ENCODE measurements around the gene SERF2. TPM values are rescaled to one million over a fixed set of nuclear protein-coding genes. Genes with fewer than 3 reads are reported as not detected.

SERF2 gene
- total RNA-seq, 3 donors from 2014 or later (not counting 1 experiment from before 2014, with no cell fraction given), result 476 to 551 (median 526) TPM

DNA sequence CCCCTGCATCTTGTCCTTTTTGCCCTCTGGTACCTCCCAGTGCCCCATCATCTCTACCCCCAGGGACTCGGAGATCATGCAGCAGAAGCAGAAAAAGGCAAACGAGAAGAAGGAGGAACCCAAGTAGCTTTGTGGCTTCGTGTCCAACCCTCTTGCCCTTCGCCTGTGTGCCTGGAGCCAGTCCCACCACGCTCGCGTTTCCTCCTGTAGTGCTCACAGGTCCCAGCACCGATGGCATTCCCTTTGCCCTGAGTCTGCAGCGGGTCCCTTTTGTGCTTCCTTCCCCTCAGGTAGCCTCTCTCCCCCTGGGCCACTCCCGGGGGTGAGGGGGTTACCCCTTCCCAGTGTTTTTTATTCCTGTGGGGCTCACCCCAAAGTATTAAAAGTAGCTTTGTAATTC, 1.5 kb downstream of the SERF2 start:
- Histone ChIP-seq H3K27ac (ENCODE audit: low read length) (peak overlapping the region; percentile 98), H3K4me3 (ENCODE audit: low read length) (no peak overlapping the region), H3K36me3 (ENCODE audit: control insufficient read depth, insufficient read depth, low read length) (peaks cover 38% of the 10 kb centered on the region), H3K9me3 (ENCODE audit: control insufficient read depth, insufficient read depth, low read length) (no peaks in the 10 kb centered on the region), H3K27me3 (ENCODE audit: control insufficient read depth, insufficient read depth, low read length) (no peaks in the 10 kb centered on the region), H3K4me1 (ENCODE audit: control insufficient read depth, insufficient read depth, low read length) (peaks cover 35% of the 10 kb centered on the region)
- intact Hi-C loops (cut with micrococcal nuclease), result no loop called here
- no peak for ATAC-seq
- Mint-ChIP-seq H3K27ac (peak overlapping the region; percentile 98 to 99), H3K4me3 (peak overlapping the region; percentile 97), H3K36me3 (no peaks in the 10 kb centered on the region), H3K4me1 (peaks cover 46 to 62% of the 10 kb centered on the region in 2 donors), H3K27me3 (ENCODE audit: low read depth in 2 of 2) (no peaks in the 10 kb centered on the region), H3K9me3 (no peaks in the 10 kb centered on the region)
- 87% methylated on average over 9 of the region's 10 CpGs for WGBS (ENCODE audit: insufficient coverage)
- no peak for DNase-seq
- no peak for TF ChIP-seq CTCF (IDR thresholded peaks at IDR 0.05)

- Histone ChIP-seq H3K9me3 (ENCODE audit: control insufficient read depth, insufficient read depth, low read length) (no peaks in the 10 kb centered on the region), H3K4me3 (ENCODE audit: low read length) (no peak overlapping the region), H3K27me3 (ENCODE audit: control insufficient read depth, insufficient read depth, low read length) (no peaks in the 10 kb centered on the region), H3K27ac (ENCODE audit: low read length) (no peak overlapping the region), H3K4me1 (ENCODE audit: control insufficient read depth, insufficient read depth, low read length) (peaks cover 39% of the 10 kb centered on the region), H3K36me3 (ENCODE audit: control insufficient read depth, insufficient read depth, low read length) (peaks cover 43% of the 10 kb centered on the region)
- 94% methylated on average over 9 of the region's 9 CpGs for WGBS (ENCODE audit: insufficient coverage)
- Mint-ChIP-seq H3K27ac (peak overlapping the region; percentile 98 to 99), H3K9me3 (no peaks in the 10 kb centered on the region), H3K4me1 (peaks cover 51 to 68% of the 10 kb centered on the region in 2 donors), H3K4me3 (peak overlapping the region; percentile 97), H3K27me3 (ENCODE audit: low read depth in 2 of 2) (no peaks in the 10 kb centered on the region), H3K36me3 (no peaks in the 10 kb centered on the region)
- intact Hi-C loops (cut with micrococcal nuclease), result no loop called here
- DNase-seq (no peak), ATAC-seq (no peak)
- no peak for TF ChIP-seq CTCF (IDR thresholded peaks at IDR 0.05)
These were observed 2.3 kb downstream of the SERF2 start for GRCh38 chr15:43794269-43795037.

- no peaks in the 10 kb centered on the region for H3K27me3 Mint-ChIP-seq (ENCODE audit: low read depth in 2 of 2)
- DNase-seq (no peak), ATAC-seq (no peak)
- Histone ChIP-seq H3K4me1 (ENCODE audit: control insufficient read depth, insufficient read depth, low read length) (peaks cover 47% of the 10 kb centered on the region), H3K4me3 (ENCODE audit: low read length) (no peak overlapping the region), H3K27ac (ENCODE audit: low read length) (no peak overlapping the region), H3K27me3 (ENCODE audit: control insufficient read depth, insufficient read depth, low read length) (no peaks in the 10 kb centered on the region), H3K36me3 (ENCODE audit: control insufficient read depth, insufficient read depth, low read length) (peaks cover 47% of the 10 kb centered on the region), H3K9me3 (ENCODE audit: control insufficient read depth, insufficient read depth, low read length) (no peaks in the 10 kb centered on the region)
- H3K4me3 Mint-ChIP-seq, result no peak overlapping the region
- H3K27ac Mint-ChIP-seq, result peak overlapping the region; percentile 98 to 99
- no peak for TF ChIP-seq CTCF (IDR thresholded peaks at IDR 0.05)
- H3K36me3 Mint-ChIP-seq, result no peaks in the 10 kb centered on the region
- H3K9me3 Mint-ChIP-seq, result no peaks in the 10 kb centered on the region
- H3K4me1 Mint-ChIP-seq, result peaks cover 58 to 75% of the 10 kb centered on the region in 2 donors
- intact Hi-C loops (cut with micrococcal nuclease), result no loop called here
- WGBS (ENCODE audit: insufficient coverage), result 100% methylated on average over 2 of the region's 2 CpGs
These were observed 3.1 kb downstream of the SERF2 start for GRCh38 chr15:43795197-43795596.

- no peak overlapping the region for H3K4me3 ChIP-seq (ENCODE audit: low read length)
- no peaks in the 10 kb centered on the region for H3K9me3 ChIP-seq (ENCODE audit: control insufficient read depth, insufficient read depth, low read length)
- no peak for DNase-seq
- no peak for TF ChIP-seq CTCF (IDR thresholded peaks at IDR 0.05)
- H3K27ac Mint-ChIP-seq, result peak overlapping the region; percentile 98 to 99
- H3K9me3 Mint-ChIP-seq, result no peaks in the 10 kb centered on the region
- intact Hi-C loops (cut with micrococcal nuclease), result no loop called here
- no peak overlapping the region for H3K4me3 Mint-ChIP-seq
- H3K4me1 ChIP-seq (ENCODE audit: control insufficient read depth, insufficient read depth, low read length), result peaks cover 53% of the 10 kb centered on the region
- ATAC-seq, result no peak
- no peak overlapping the region for H3K27ac ChIP-seq (ENCODE audit: low read length)
- no peaks in the 10 kb centered on the region for H3K27me3 ChIP-seq (ENCODE audit: control insufficient read depth, insufficient read depth, low read length)
- peaks cover 66 to 83% of the 10 kb centered on the region in 2 donors for H3K4me1 Mint-ChIP-seq
- H3K36me3 Mint-ChIP-seq, result no peaks in the 10 kb centered on the region
- H3K36me3 ChIP-seq (ENCODE audit: control insufficient read depth, insufficient read depth, low read length), result peaks cover 47% of the 10 kb centered on the region
- H3K27me3 Mint-ChIP-seq (ENCODE audit: low read depth in 2 of 2), result no peaks in the 10 kb centered on the region
These were observed 3.9 kb downstream of the SERF2 start for GRCh38 chr15:43795997-43796396.
